GM18505 (cell line): ENCODE measurements around the gene TSPO2.

Experiments used
- ATAC-seq: cut with Tn5 transposase; IDR thresholded peaks from one replicate; pipeline ENCODE4 v1.9.1; 2021; ENCODE audit not compliant: unreplicated experiment
- POLR2A ChIP-seq: IDR thresholded peaks from 4 replicates; pipeline ENCODE4 v1.6.1; 2011; ENCODE audit warnings: borderline replicate concordance; ENCODE audit not compliant: insufficient read depth, insufficient read length; ENCODE audit errors: extremely low read depth

The TSPO2 gene

DNA sequence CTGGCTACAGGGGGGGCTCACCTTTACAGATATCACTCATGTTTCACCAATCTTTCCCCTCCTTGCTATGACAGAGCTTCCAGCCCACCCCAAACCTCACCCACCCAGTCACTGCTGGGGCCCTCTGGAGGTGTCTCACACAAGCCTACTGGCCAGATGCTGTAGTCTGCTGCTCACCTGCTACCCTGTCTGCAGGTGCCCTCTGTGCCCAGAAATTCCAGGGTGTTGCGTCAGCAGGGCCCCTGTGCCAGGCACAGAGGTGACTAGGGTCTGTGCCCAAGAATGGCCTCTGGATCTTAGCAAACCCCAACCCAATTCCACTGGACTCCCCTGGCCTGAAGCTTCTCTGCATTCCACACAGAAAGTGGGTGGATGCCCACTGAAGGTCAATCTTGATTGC lies 24.6 kb upstream of the TSPO2 start:
- ATAC-seq = no peak
- no peak for TF ChIP-seq POLR2A

DNA sequence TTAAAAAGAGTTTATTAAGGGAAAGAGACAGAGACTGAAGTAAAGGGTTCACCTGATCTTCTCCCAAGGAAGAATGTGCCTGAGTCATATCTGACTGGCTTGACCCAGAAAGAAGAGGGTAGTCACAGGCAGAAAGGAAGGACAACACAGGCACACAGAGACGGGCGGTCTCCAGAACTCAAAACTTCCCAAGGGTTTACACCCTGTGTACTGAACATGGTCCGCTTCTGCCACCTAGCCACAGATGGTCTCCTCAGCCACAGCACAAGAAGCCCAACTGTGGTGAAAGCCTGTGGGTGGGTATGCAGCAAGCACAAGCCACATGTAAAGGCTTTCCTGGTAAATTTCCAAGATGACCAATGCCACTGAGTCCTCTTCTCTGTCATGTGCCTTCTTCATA lies 20.4 kb upstream of the TSPO2 start:
- no peak for TF ChIP-seq POLR2A
- no peak for ATAC-seq

DNA sequence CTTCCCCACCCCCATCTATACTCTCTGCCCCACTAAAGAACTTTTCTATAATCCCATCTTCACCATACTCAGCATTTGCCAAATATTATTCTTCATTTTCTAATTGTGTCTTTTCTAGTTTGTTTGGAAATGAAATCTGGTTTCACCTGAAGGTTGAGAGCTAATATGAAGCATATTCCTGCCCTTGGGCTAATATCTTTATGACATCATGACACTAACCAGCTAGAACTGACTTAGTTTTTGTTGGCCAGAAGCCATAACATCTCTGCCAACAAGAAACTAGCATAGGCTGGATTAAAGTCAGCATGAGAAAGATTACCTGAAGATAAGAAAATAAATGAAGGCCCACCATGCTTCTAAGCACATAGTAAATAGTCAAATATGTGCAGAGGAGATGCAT lies 20.0 kb upstream of the TSPO2 start:
- no peak for TF ChIP-seq POLR2A
- no peak for ATAC-seq

DNA sequence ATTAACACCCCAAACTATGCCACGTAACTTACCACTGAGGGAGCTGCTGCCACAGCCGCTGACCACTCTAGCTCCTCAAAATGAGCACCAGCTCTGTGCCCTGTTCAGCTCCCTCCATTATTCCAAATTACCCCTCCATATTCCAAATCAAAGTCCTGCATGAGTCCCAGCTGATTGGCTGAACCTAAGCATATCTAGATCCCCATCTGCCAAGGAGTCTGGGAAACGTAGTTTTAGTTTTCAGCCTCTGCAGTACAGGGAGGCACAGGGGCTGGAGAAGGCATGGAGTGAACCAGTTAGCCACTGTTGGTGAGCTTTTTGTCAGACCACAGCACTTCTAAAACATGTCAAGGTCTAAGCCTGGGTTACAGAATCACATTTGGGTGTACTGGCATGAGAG lies 19.2 kb upstream of the TSPO2 start:
- no peak for TF ChIP-seq POLR2A
- ATAC-seq = no peak

DNA sequence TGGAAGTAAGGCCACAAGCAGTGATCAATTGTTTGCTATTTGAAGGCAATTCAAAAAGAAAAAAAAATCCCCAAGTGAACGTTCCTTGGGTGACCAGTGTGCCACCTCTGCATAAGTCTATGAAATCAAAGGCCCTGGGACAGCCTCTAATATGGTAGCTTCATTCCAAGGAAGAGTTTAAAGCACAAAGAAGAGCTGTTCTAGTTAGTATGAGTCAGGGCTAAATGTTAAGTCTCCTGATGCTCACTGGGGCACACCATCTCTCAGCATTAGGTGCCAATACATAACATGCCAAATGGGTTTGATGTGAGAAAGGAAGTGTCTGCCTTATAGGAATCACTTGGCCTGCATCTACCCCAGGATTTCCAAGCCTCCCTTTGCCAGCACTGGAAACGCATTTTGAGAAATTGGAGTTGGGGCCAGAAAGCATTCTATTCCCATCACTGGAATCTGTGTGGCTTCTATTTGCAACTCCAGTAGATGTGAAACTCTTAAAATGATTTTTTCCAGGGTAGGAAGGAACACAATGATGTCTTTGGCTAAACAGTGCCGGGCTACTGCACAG lies 16.2 kb upstream of the TSPO2 start:
- ATAC-seq = no peak
- no peak for TF ChIP-seq POLR2A

DNA sequence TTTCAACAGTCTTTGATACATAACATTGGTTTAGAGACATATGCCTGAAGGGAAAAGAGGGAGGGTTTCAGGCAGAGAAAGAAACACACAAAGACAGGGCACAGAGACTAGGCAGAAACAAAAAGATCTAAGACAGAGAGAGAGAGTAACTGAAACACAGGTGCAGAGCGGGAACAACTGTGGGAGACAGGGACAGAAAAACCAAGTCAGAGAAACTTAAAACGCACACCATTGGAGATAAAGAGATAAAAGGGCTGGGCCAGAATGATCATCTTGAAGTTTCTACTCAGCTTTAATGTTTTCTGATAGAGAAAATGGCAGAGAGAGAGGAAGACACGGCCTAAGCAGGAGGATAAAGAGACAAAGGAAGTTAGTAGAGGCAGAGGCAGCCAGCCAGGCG lies 15.0 kb upstream of the TSPO2 start:
- TF ChIP-seq POLR2A = no peak
- ATAC-seq = no peak

DNA sequence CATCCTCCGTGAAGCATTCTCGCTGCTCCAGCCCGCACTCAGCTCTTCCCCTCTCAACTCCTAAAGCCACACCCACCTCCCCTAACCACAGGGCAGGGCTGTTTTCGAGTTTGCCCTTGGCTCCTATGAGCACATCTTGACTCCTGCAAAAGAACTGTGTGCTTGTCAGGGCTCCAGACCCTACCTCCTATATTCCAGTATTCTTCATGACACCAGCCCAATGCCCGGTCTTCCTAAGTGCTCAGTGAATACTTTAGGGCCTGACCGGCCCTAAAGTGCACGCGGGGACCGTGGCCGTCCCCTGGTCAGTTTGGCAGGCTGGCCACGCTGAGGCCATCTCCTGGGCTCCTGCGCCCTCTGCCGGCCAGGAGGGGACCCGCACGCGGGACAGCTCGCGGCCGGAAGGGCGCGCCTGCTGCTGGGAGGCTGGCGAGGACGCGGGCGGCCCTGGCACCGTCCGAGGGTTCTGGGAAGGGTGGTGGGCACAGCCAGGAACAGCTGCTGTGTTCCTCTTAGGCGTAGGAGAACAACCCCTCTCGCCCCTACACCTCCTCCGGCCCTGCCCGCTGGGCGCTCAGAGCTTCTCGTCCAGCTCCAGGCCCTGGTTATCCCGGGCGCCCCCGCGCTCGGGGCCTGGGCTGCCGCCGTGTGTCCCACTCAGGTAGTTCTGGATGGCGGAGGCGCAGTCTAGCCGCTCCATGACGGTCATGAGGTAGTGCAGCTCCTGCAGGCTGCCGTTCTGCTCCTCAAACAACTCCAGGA lies 14.3 kb upstream of the TSPO2 start:
- peak; percentile 56 for TF ChIP-seq POLR2A
- peak; percentile 80 for ATAC-seq

DNA sequence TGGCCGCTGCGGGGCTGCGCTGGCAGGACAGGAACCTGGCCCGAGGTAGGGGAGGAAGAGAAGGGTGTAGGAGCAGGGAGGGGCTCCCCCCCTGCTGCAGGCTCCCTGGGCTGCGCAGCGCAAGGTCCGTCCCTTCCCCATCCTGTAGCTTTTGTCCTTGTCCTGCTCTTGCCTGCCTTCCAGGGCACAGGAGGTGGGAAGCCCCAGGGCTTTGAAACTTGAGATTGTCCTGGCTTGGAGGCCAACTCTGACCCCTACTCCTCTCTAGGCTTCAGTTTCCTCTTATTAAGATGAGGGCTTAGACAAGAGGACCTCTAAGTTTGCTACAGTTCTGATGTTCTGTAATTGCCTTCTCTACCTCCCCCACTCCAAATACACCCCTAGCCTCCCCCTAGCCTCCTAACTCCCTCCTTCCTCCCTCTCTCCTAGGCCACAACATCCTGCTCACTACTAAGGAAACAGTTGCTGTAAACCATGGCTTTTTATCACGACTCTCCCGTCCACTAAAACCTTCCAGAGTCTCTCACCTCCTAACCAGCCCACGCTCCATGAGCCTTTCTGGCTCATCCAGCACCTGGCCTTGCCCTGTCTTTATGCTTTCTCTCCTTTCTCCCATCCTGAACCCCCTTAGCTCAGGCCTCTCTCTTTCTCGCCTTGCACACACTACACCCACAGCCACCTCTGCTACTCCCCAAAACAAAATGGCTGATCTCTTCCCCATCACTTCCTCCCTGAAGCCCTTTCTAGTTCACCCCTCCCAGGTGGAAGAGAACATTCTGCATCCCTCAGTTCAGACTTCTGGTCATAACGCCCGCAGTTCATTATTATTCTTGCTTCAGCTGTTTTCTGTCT lies 13.5 kb upstream of the TSPO2 start:
- peak; percentile 35 for ATAC-seq
- no peak for TF ChIP-seq POLR2A

DNA sequence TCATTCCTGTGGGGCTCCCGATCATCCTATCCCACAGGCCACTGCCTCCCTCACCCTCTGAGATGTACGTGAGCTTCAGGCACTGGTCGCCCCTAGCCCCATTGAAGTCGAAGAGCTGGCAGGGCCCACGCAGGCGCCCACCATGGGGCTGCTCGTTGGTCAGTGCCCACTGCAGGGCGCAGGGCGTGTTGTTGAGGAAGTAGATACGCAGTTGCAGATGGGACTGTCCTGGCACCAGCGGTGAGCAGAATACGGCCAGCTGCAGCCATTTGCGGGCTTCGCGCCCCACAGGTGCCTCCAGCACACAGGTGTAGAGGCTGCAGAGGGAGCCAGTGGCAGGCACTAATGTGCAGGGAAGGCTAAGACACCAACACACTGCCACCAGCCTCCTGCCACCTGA lies 9.4 kb upstream of the TSPO2 start:
- no peak for TF ChIP-seq POLR2A
- ATAC-seq = no peak

DNA sequence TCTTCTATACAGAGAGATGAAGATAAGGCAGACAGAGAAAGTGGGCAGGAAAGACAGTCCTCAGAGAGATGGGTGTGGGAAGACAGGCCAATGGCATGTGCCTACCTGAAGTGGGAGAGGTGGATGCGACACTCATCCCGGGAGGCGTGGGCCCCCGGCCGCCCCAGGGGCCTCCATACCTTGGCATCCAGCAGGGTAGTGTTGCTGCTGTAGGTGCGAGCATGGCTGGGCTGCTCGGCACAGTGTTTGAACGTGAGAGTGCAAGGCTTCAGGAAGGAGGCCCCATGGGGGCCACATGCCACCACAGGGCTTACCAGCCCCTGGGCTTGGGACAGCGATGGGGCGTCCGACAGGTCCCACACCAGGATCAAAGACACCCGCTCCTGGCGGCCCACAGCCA lies 8.5 kb upstream of the TSPO2 start:
- no peak for TF ChIP-seq POLR2A
- ATAC-seq = no peak

DNA sequence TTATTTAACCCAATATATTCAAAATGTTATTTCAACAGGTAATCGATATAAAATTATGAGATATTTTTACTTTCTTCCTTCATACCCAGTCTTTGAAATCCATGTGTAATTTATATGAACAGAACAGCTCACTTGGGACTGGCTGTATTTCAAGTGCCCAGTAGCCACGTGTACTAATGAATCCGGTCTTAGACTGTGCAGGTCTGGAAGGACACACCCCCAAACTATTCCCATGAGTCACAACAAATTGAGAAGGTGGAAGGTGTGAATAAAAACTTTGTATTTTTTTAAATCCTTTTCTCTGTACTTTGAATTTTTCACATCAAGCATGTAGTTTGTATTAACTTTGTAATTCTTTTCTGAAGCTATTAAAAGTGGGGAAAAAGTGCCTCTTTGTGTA lies 6.1 kb upstream of the TSPO2 start:
- no peak for TF ChIP-seq POLR2A
- ATAC-seq = no peak

DNA sequence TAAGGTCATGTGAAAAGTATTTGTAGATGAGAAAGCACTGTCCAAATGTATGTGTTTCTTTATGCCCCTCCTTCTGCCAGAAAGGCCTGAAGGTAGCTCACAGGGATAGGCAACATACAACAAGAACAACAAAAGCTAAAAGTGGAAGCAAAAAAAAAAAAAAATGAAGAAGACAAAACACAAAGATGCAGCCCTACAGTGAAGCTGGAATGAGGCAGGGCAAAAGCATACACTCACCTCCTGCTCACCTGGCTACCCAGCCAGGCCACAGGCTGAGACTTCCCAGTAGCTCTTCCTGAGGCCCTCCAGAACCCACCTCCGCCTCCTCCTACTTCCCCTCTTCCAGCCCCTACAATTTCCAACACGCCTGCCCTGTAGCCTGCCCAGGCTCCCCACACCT lies 5.7 kb upstream of the TSPO2 start:
- TF ChIP-seq POLR2A = no peak
- no peak for ATAC-seq

DNA sequence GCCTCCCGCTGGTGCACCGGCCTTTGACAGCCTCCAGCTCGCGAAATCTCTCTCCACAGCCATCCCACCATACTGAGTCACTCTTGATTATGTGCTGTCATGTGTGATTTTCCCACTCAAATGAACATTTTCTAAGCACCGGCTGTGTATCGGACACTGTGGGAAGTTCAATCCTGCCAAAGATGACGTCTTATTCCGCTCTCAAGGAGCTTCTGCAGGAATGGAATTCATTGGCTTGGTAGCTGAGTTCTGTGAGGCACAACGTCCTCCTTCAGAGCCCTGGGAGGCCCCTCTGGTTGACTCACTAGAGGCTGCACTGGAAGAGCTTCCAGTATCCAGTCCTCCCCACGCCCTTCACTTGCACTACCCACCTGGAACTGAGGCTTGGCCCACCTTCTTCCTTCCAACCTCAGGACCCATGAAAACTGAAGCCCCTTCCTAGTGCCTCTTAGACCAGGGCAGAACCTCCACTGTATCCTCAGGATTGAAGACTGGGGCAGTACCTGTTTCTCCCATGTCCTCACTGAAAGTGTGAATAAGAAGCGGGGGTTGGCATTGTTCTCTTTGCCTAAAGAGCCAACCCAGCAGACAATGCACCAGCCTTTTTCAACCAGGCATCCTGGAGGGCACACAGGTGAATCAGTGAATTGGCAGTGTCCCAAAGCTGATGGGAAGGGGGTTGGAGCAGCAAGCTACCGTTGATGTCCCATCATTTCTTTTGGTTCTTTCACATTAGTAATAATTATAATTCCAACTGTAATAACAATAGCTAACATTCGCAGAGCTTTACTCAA lies 5.0 kb upstream of the TSPO2 start:
- no peak for TF ChIP-seq POLR2A

More for the DNA sequence above, 5.0 kb upstream of the TSPO2 start:
- no peak for ATAC-seq
